ENCODE data around the gene WDR72. TPM values are rescaled to one million over a fixed set of nuclear protein-coding genes. Genes with fewer than 3 reads are reported as not detected.
A peak's percentile ranks its signal among the peaks of the same experiment; 100 is the strongest.

Gene WDR72
- not detected for total RNA-seq

GRCh38 chr15:53759411-53759931 is at the start of gene WDR72:
WDR72 (minus strand) TSS chr15:53759663; CDS start chr15:53733149, 26,514 bp downstream.
- Histone ChIP-seq H3K4me3 (peak within 1 kb of the TSS; percentile 27 to 45 (median 34)), H3K27ac (replicated peaks in 1 of 4) (no peak within 1 kb of the TSS), H3K9me3 (no peaks in the 10 kb centered on the region), H3K36me3 (no peaks in the 10 kb centered on the region), H3K4me1 (peaks cover 0 to 9% (median 7%) of the 10 kb centered on the region in 4 donors), H3K27me3 (peaks cover 0 to 45% (median 7%) of the 10 kb centered on the region in 4 donors)
- TF ChIP-seq POLR2A (IDR thresholded peaks at IDR 0.05; ENCODE audit: low read depth) (no peak), EP300 (IDR thresholded peaks at IDR 0.05) (no peak), CTCF (IDR thresholded peaks at IDR 0.05) (no peak), POLR2AphosphoS5 (IDR thresholded peaks at IDR 0.05) (no peak)
- intact Hi-C loops (cut with DNase I): no loop called here
- DNase-seq (ENCODE audit: extremely low spot score): no peak
- WGBS: 4% methylated on average over 22 of the region's 45 CpGs

- H3K4me3 ChIP-seq: no peak overlapping the region
- no peaks in the 10 kb centered on the region for H3K9me3 ChIP-seq
- H3K27me3 ChIP-seq: no peaks in the 10 kb centered on the region
- H3K36me3 ChIP-seq: no peaks in the 10 kb centered on the region
- no peak for DNase-seq (ENCODE audit: extremely low spot score)
- WGBS: 58% methylated on average over 5 of the region's 5 CpGs
- H3K4me1 ChIP-seq: peaks cover 0 to 6% (median 5%) of the 10 kb centered on the region in 4 donors
- no peak overlapping the region for H3K27ac ChIP-seq (replicated peaks in 1 of 4)
- TF ChIP-seq CTCF (IDR thresholded peaks at IDR 0.05) (peak; percentile 56 to 77 (median 65)), POLR2AphosphoS5 (IDR thresholded peaks at IDR 0.05) (no peak)
- intact Hi-C loops (cut with DNase I): no loop called here
Measured at GRCh38 chr15:53808058-53808706, 48.7 kb upstream of the WDR72 start.

GRCh38 chr15:53807501-53807900 is 48.0 kb upstream of the WDR72 start:
- no peaks in the 10 kb centered on the region for H3K9me3 ChIP-seq
- peaks cover 0 to 6% (median 5%) of the 10 kb centered on the region in 4 donors for H3K4me1 ChIP-seq
- no peak for DNase-seq (ENCODE audit: extremely low spot score)
- TF ChIP-seq CTCF (IDR thresholded peaks at IDR 0.05): no peak
- intact Hi-C loops (cut with DNase I): no loop called here
- no peaks in the 10 kb centered on the region for H3K27me3 ChIP-seq
- no peak overlapping the region for H3K4me3 ChIP-seq
- 64% methylated on average over 1 of the region's 1 CpG for WGBS
- H3K27ac ChIP-seq (replicated peaks in 1 of 4): no peak overlapping the region
- no peaks in the 10 kb centered on the region for H3K36me3 ChIP-seq

GRCh38 chr15:53802672-53803071 is 43.2 kb upstream of the WDR72 start:
- 35% methylated on average over 2 of the region's 2 CpGs for WGBS
- H3K36me3 ChIP-seq: no peaks in the 10 kb centered on the region
- DNase-seq (ENCODE audit: extremely low spot score): no peak
- no peak for TF ChIP-seq EP300 (IDR thresholded peaks at IDR 0.05)
- TF ChIP-seq POLR2A (IDR thresholded peaks at IDR 0.05; ENCODE audit: low read depth): no peak
- no peak for TF ChIP-seq POLR2AphosphoS5 (IDR thresholded peaks at IDR 0.05)
- TF ChIP-seq CTCF (IDR thresholded peaks at IDR 0.05): no peak
- intact Hi-C loops (cut with DNase I): no loop called here
- H3K4me3 ChIP-seq: no peak overlapping the region
- no peaks in the 10 kb centered on the region for H3K27me3 ChIP-seq
- H3K4me1 ChIP-seq: peaks cover 0 to 4% (median 0%) of the 10 kb centered on the region in 4 donors
- H3K27ac ChIP-seq (replicated peaks in 1 of 4): no peak overlapping the region
- H3K9me3 ChIP-seq: no peaks in the 10 kb centered on the region

GRCh38 chr15:53791581-53791980 is 32.1 kb upstream of the WDR72 start:
- H3K36me3 ChIP-seq: no peaks in the 10 kb centered on the region
- no peaks in the 10 kb centered on the region for H3K9me3 ChIP-seq
- intact Hi-C loops (cut with DNase I): no loop called here
- no peaks in the 10 kb centered on the region for H3K4me1 ChIP-seq
- no peak for DNase-seq (ENCODE audit: extremely low spot score)
- H3K27me3 ChIP-seq: no peaks in the 10 kb centered on the region
- TF ChIP-seq POLR2A (IDR thresholded peaks at IDR 0.05; ENCODE audit: low read depth): no peak
- TF ChIP-seq EP300 (IDR thresholded peaks at IDR 0.05): no peak
- no peak overlapping the region for H3K4me3 ChIP-seq
- WGBS: 78% methylated on average over 9 of the region's 9 CpGs
- H3K27ac ChIP-seq (replicated peaks in 1 of 4): no peak overlapping the region
